ENCODE data around the gene PAQR3.

PAQR3 gene

DNA sequence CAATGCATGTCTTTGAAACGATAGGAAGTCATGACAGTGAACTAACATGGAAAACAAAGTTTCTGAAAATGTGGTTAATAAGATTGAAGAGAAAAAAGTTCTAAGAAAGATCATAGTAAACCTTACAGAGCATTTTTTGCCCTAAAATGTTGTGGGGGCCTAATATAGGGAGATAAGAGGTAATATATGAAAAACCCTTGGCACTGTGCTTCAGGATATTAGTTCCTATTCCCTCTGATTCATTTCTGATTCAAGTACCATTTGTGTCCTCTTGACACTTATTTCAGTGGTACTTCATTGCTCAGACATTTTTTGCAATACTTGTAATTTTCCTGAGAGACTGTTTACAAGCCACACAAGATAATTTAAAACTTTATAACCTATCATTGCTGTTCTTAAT is 35.1 kb downstream of the PAQR3 start:
- Histone ChIP-seq H2BK12ac (ENCODE audit: low read length in 2 of 2) (no peak overlapping the region), H3K4ac (ENCODE audit: low read depth in 1 of 2, low read length in 2 of 2) (no peak overlapping the region), H3K4me1 (ENCODE audit: control insufficient read depth, insufficient read depth, low read depth, low read length) (no peaks in the 10 kb centered on the region), H4K91ac (ENCODE audit: low read length) (no peak overlapping the region), H2AK5ac (ENCODE audit: low read length, severe bottlenecking) (no peak overlapping the region), H3K27ac (ENCODE audit: low read length, poor library complexity, severe bottlenecking) (no peak overlapping the region), H3K18ac (ENCODE audit: low read depth in 1 of 2, low read length in 2 of 2) (no peak overlapping the region), H3K27me3 (ENCODE audit: control insufficient read depth in 1 of 2, insufficient read depth in 1 of 2, low read length in 2 of 2) (no peaks in the 10 kb centered on the region), H3K9ac (ENCODE audit: low read length) (no peak overlapping the region), H3K36me3 (ENCODE audit: control insufficient read depth in 1 of 2, insufficient read depth in 2 of 2, low read depth in 1 of 2, low read length in 2 of 2) (peaks cover 0 to 34% of the 10 kb centered on the region in 2 experiments), H2BK15ac (ENCODE audit: low read depth, poor library complexity, severe bottlenecking) (no peak overlapping the region), H3K4me3 (ENCODE audit: insufficient read depth in 1 of 2, low read depth in 1 of 2, low read length in 2 of 2) (no peak overlapping the region), H3K4me2 (ENCODE audit: low read length, poor library complexity, severe bottlenecking) (no peak overlapping the region), H4K8ac (ENCODE audit: low read length) (no peak overlapping the region), H3K79me1 (replicated peaks; ENCODE audit: low read length, poor library complexity, severe bottlenecking) (peaks cover 2% of the 10 kb centered on the region), H2BK120ac (ENCODE audit: low read depth, low read length) (no peak overlapping the region), H3K14ac (ENCODE audit: low read length in 2 of 2) (no peak overlapping the region), H2AFZ (ENCODE audit: low read depth, low read length) (no peak overlapping the region), H3K9me3 (ENCODE audit: control insufficient read depth, low read length) (no peaks in the 10 kb centered on the region), H2BK5ac (ENCODE audit: low read depth, low read length, poor library complexity, severe bottlenecking) (no peak overlapping the region), H3K23ac (ENCODE audit: low read length in 2 of 2) (no peak overlapping the region)
- DNase-seq = no peak
- 91% methylated on average over 1 of the region's 1 CpG for WGBS

GRCh38 chr4:78902298-78902697 is 36.9 kb downstream of the PAQR3 start:
- no peak overlapping the region for H3K4me2 ChIP-seq (ENCODE audit: low read length, poor library complexity, severe bottlenecking)

DNA sequence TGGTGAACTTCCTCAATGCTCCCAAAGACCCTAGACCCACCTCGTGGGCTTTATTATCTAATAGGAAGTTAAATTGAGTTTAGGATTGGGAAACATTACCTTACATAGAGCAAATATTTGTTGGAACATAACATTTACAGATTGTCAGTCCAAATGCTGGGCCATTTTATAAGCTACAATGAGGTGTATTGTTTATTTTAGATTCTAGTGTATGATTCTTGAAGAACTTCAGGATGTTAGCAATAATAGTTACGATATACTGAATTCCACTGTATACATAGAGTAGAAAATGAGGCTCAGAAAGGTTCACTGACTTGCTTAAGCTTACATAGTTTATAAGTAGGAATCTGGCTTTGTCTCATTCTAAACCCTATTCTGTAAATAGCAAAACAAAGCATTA is 37.4 kb downstream of the PAQR3 start:
- Histone ChIP-seq H3K23ac (ENCODE audit: low read length in 2 of 2) (no peak overlapping the region), H3K4me1 (ENCODE audit: control insufficient read depth, insufficient read depth, low read depth, low read length) (no peaks in the 10 kb centered on the region), H3K4me2 (ENCODE audit: low read length, poor library complexity, severe bottlenecking) (no peak overlapping the region), H2BK5ac (ENCODE audit: low read depth, low read length, poor library complexity, severe bottlenecking) (no peak overlapping the region), H2AFZ (ENCODE audit: low read depth, low read length) (no peak overlapping the region), H4K91ac (ENCODE audit: low read length) (no peak overlapping the region), H3K36me3 (ENCODE audit: control insufficient read depth in 1 of 2, insufficient read depth in 2 of 2, low read depth in 1 of 2, low read length in 2 of 2) (peaks cover 0 to 29% of the 10 kb centered on the region in 2 experiments), H3K27me3 (ENCODE audit: control insufficient read depth in 1 of 2, insufficient read depth in 1 of 2, low read length in 2 of 2) (no peaks in the 10 kb centered on the region), H2AK5ac (ENCODE audit: low read length, severe bottlenecking) (no peak overlapping the region), H4K8ac (ENCODE audit: low read length) (no peak overlapping the region), H3K9me3 (ENCODE audit: control insufficient read depth, low read length) (no peaks in the 10 kb centered on the region), H3K4ac (ENCODE audit: low read depth in 1 of 2, low read length in 2 of 2) (no peak overlapping the region), H3K14ac (ENCODE audit: low read length in 2 of 2) (no peak overlapping the region), H3K18ac (ENCODE audit: low read depth in 1 of 2, low read length in 2 of 2) (no peak overlapping the region), H3K79me1 (replicated peaks; ENCODE audit: low read length, poor library complexity, severe bottlenecking) (no peaks in the 10 kb centered on the region), H2BK120ac (ENCODE audit: low read depth, low read length) (no peak overlapping the region), H2BK12ac (ENCODE audit: low read length in 2 of 2) (no peak overlapping the region), H3K9ac (ENCODE audit: low read length) (no peak overlapping the region), H3K4me3 (ENCODE audit: insufficient read depth in 1 of 2, low read depth in 1 of 2, low read length in 2 of 2) (no peak overlapping the region), H2BK15ac (ENCODE audit: low read depth, poor library complexity, severe bottlenecking) (no peak overlapping the region), H3K27ac (ENCODE audit: low read length, poor library complexity, severe bottlenecking) (no peak overlapping the region)
- DNase-seq = no peak
- WGBS = no CpG with 5 or more reads among the region's 2 CpGs

More at GRCh38 chr4:78902298-78902697, 36.9 kb downstream of the PAQR3 start:
- Histone ChIP-seq H2BK12ac (ENCODE audit: low read length in 2 of 2) (no peak overlapping the region), H3K4ac (ENCODE audit: low read depth in 1 of 2, low read length in 2 of 2) (no peak overlapping the region), H2AFZ (ENCODE audit: low read depth, low read length) (no peak overlapping the region), H3K27me3 (ENCODE audit: control insufficient read depth in 1 of 2, insufficient read depth in 1 of 2, low read length in 2 of 2) (no peaks in the 10 kb centered on the region), H2BK5ac (ENCODE audit: low read depth, low read length, poor library complexity, severe bottlenecking) (no peak overlapping the region), H3K4me1 (ENCODE audit: control insufficient read depth, insufficient read depth, low read depth, low read length) (no peaks in the 10 kb centered on the region), H4K8ac (ENCODE audit: low read length) (no peak overlapping the region), H2BK15ac (ENCODE audit: low read depth, poor library complexity, severe bottlenecking) (no peak overlapping the region), H3K9me3 (ENCODE audit: control insufficient read depth, low read length) (no peaks in the 10 kb centered on the region), H3K14ac (ENCODE audit: low read length in 2 of 2) (no peak overlapping the region), H3K27ac (ENCODE audit: low read length, poor library complexity, severe bottlenecking) (no peak overlapping the region), H2BK120ac (ENCODE audit: low read depth, low read length) (no peak overlapping the region), H4K91ac (ENCODE audit: low read length) (no peak overlapping the region), H3K4me3 (ENCODE audit: insufficient read depth in 1 of 2, low read depth in 1 of 2, low read length in 2 of 2) (no peak overlapping the region), H3K9ac (ENCODE audit: low read length) (no peak overlapping the region), H3K18ac (ENCODE audit: low read depth in 1 of 2, low read length in 2 of 2) (no peak overlapping the region), H3K23ac (ENCODE audit: low read length in 2 of 2) (no peak overlapping the region), H3K36me3 (ENCODE audit: control insufficient read depth in 1 of 2, insufficient read depth in 2 of 2, low read depth in 1 of 2, low read length in 2 of 2) (peaks cover 0 to 33% of the 10 kb centered on the region in 2 experiments), H3K79me1 (replicated peaks; ENCODE audit: low read length, poor library complexity, severe bottlenecking) (no peaks in the 10 kb centered on the region), H2AK5ac (ENCODE audit: low read length, severe bottlenecking) (no peak overlapping the region)
- whole genome bisulfite sequencing = no CpG with 5 or more reads among the region's 1 CpG
- DNase-seq = no peak

DNA sequence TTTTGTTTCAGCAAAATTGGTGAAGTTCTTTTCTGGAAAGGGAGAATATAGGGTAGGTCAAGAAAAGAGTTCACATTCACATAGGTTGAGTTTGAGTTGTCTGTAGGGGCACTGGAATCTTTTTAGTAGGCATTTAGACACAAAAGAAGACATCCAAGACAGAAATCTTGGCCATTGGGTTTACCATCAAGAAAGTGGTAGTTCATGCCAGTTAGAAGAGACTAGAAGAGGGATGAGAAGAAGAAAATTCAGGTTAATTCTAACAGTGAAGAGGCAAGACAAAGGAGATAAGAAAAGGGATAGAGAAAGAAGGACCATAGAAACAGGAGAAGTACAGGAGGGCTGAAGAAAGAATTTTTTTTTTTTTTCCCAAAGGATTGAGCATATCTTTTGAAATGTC is 39.9 kb downstream of the PAQR3 start:
- H3K4me2 ChIP-seq (ENCODE audit: low read length, poor library complexity, severe bottlenecking) = no peak overlapping the region
- no peak overlapping the region for H2BK120ac ChIP-seq (ENCODE audit: low read depth, low read length)
- no peaks in the 10 kb centered on the region for H3K9me3 ChIP-seq (ENCODE audit: control insufficient read depth, low read length)
- H3K27me3 ChIP-seq (ENCODE audit: control insufficient read depth in 1 of 2, insufficient read depth in 1 of 2, low read length in 2 of 2) = no peaks in the 10 kb centered on the region
- no peaks in the 10 kb centered on the region for H3K79me1 ChIP-seq (replicated peaks; ENCODE audit: low read length, poor library complexity, severe bottlenecking)
- no peak overlapping the region for H3K14ac ChIP-seq (ENCODE audit: low read length in 2 of 2)
- no peak overlapping the region for H3K18ac ChIP-seq (ENCODE audit: low read depth in 1 of 2, low read length in 2 of 2)
- no peak overlapping the region for H2BK15ac ChIP-seq (ENCODE audit: low read depth, poor library complexity, severe bottlenecking)
- H3K36me3 ChIP-seq (ENCODE audit: control insufficient read depth in 1 of 2, insufficient read depth in 2 of 2, low read depth in 1 of 2, low read length in 2 of 2) = peaks cover 0 to 49% of the 10 kb centered on the region in 2 experiments
- no peak overlapping the region for H2BK12ac ChIP-seq (ENCODE audit: low read length in 2 of 2)
- no peak overlapping the region for H2BK5ac ChIP-seq (ENCODE audit: low read depth, low read length, poor library complexity, severe bottlenecking)
- H3K27ac ChIP-seq (ENCODE audit: low read length, poor library complexity, severe bottlenecking) = no peak overlapping the region
- no peak overlapping the region for H3K4me3 ChIP-seq (ENCODE audit: insufficient read depth in 1 of 2, low read depth in 1 of 2, low read length in 2 of 2)
- H3K4ac ChIP-seq (ENCODE audit: low read depth in 1 of 2, low read length in 2 of 2) = no peak overlapping the region
- H3K23ac ChIP-seq (ENCODE audit: low read length in 2 of 2) = no peak overlapping the region
- H4K8ac ChIP-seq (ENCODE audit: low read length) = no peak overlapping the region
- H4K91ac ChIP-seq (ENCODE audit: low read length) = no peak overlapping the region
- DNase-seq = no peak
- no peak overlapping the region for H2AK5ac ChIP-seq (ENCODE audit: low read length, severe bottlenecking)
- H3K9ac ChIP-seq (ENCODE audit: low read length) = no peak overlapping the region
- no peak overlapping the region for H2AFZ ChIP-seq (ENCODE audit: low read depth, low read length)
- H3K4me1 ChIP-seq (ENCODE audit: control insufficient read depth, insufficient read depth, low read depth, low read length) = no peaks in the 10 kb centered on the region

All from mesenchymal stem cell (in vitro differentiated cells and primary cell).